Measurements from ENCODE around the gene KCNJ14. TPM values are rescaled to one million over a fixed set of nuclear protein-coding genes. Genes with fewer than 3 reads are reported as not detected.
A peak's percentile ranks its signal among the peaks of the same experiment; 100 is the strongest.

The KCNJ14 gene
- total RNA-seq, 1 donor from 2014 or later: 2.2 TPM

DNA sequence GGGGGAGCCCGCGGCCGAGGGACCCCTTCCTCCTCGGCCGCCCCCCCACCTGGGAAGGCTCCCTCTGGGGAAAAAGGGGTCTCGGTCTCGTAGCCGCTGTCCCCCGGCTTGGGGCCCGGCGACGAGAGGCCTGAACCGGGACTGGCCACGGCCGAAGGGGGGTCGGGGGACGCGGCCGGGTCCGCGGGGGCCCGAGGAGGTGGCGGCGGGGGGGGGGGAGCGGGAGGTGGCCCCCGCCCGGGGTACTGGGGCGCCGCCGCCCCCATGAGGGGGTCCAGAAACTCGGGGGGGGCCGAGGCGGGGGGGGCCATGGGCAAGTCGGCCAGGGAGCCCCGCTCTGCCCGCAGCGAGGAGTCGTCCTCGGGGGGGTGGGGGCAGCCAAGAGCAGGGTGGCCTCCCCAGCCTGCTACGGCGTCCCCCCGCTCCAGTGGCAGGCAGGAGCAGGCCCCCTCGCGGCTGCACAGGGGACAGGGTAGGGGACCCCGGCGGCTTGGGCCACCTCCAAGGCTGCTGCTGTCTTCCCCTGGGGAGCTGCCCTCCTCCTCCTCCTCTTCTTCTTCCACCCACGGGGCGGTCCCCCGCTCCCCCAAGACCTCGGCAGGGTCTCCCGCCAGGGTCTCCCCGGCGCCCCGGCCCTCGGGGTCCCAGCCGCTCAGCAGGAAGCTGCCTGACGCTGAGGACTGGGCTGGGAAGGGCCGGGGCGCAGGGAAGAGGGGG is 43.4 kb downstream of the KCNJ14 start:
- H3K4me1 Mint-ChIP-seq: peaks cover 32% of the 10 kb centered on the region
- no peaks in the 10 kb centered on the region for H3K9me3 Mint-ChIP-seq
- no peaks in the 10 kb centered on the region for H3K36me3 Mint-ChIP-seq (ENCODE audit: low read depth)
- H3K4me3 Mint-ChIP-seq: no peak overlapping the region
- CTCF ChIA-PET: no interaction called here
- no peak for TF ChIP-seq CTCF (IDR thresholded peaks at IDR 0.05)
- H3K27me3 Mint-ChIP-seq: peaks cover 29% of the 10 kb centered on the region
- POLR2A ChIA-PET: interaction anchor here (0.5 kb wide), 1 partner anchor 135 kb away, joined by 3 read pairs; the partner anchor contains the start of genes SYNGR4 and TMEM143
- DNase-seq (no peak), ATAC-seq (ENCODE audit: low read depth) (no peak)
- H3K27ac Mint-ChIP-seq: no peak overlapping the region
- intact Hi-C loops (cut with micrococcal nuclease): loop anchor here (10.0 kb wide), 1 partner anchor 234 kb away; no protein-coding TSS in a partner anchor

DNA sequence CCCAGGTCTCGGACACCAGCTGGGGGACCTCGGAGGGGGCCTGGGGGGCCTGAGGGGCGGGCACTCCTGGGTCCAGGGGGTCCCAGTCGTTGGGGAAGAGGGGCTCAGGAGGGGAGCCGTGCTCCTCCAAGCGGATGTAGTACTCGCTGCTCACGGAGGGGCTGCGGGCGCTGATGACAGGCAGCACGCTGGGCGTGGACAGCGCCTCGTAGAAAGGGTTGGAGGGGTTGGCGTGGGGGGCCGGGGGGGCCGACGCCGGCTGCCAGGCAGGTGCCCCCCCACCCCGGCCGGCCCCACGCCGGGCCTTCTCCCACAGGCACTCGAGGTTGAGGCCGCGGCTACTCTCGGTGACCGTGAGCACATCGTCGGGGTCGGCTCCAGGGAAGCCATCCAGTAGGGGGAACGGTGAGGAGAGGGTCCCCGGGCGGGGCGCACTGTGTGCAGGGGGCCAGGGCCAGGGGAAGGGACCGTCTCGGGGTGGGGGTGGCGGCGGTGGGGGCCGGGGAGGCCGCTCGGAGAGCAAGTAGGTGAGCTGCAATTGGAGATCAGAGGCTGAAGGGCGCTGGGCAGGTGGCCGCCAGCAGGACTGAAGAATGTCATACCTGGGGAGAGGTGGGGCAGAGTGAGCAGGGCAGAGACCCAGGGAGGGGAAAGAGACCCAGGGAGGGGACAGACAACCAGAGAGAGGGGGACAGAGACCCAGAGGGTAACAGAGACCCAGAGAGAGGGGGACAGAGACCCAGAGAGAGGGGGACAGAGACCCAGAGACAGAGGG is 44.1 kb downstream of the KCNJ14 start:
- Mint-ChIP-seq H3K27me3 (peaks cover 25% of the 10 kb centered on the region), H3K4me3 (no peak overlapping the region)
- POLR2A ChIA-PET: interaction anchor here (0.5 kb wide), 1 partner anchor 136 kb away, joined by 3 read pairs; the partner anchor contains the start of genes SYNGR4 and TMEM143

DNA sequence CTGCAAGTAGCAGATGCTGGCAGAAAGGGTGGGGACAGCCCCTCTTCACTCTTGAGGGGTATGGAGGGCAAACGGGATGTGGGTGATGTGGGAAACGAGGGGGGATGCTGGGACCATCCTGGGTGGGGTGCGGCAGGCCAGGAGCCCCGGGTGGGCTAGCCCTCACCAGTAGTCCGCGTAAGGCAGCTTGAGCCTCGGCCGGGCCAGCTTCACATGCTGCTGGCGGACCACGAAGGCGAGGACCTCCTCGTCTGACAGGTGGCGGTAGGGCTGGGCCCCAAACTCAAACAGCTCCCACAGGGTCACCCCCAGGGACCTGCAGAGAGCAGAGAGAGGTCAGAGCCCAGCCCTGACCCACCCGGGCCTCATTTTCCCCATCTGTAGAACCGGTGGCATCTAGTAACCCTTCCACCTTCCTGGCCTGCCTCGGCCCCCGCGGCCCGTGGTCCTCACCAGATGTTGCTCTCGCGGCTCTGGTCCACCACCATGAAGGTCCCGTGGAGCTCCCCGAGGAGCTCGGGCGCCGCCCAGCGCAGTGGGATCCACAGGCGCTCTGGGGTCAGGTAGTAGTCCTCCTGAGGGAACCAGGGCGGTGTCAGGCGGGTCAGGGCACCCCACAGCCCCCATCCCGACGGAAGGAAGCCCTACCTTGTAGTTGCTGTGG is 45.6 kb downstream of the KCNJ14 start:
- ChIA-PET CTCF (interaction anchor here (0.6 kb wide), 1 partner anchor 1127 kb away, joined by 3 read pairs; no protein-coding TSS in a partner anchor), POLR2A (interaction anchor here (1.1 kb wide), 1 partner anchor 11 kb away, joined by 4 read pairs; no protein-coding TSS in a partner anchor)
- TF ChIP-seq CTCF (IDR thresholded peaks at IDR 0.05): no peak
- Mint-ChIP-seq H3K9me3 (no peaks in the 10 kb centered on the region), H3K36me3 (ENCODE audit: low read depth) (no peaks in the 10 kb centered on the region), H3K4me1 (peaks cover 24% of the 10 kb centered on the region), H3K27ac (no peak overlapping the region), H3K4me3 (peak overlapping the region; percentile 65), H3K27me3 (peaks cover 15% of the 10 kb centered on the region)
- DNase-seq (no peak), ATAC-seq (ENCODE audit: low read depth) (no peak)
- intact Hi-C loops (cut with micrococcal nuclease): no loop called here

More for the DNA sequence above, 44.1 kb downstream of the KCNJ14 start:
- DNase-seq (no peak), ATAC-seq (ENCODE audit: low read depth) (no peak)
- intact Hi-C loops (cut with micrococcal nuclease): loop anchor here (10.0 kb wide), 1 partner anchor 235 kb away; no protein-coding TSS in a partner anchor
- Mint-ChIP-seq H3K4me1 (peaks cover 27% of the 10 kb centered on the region), H3K9me3 (no peaks in the 10 kb centered on the region), H3K27ac (no peak overlapping the region), H3K36me3 (ENCODE audit: low read depth) (no peaks in the 10 kb centered on the region)
- no peak for TF ChIP-seq CTCF (IDR thresholded peaks at IDR 0.05)
- CTCF ChIA-PET: no interaction called here

DNA sequence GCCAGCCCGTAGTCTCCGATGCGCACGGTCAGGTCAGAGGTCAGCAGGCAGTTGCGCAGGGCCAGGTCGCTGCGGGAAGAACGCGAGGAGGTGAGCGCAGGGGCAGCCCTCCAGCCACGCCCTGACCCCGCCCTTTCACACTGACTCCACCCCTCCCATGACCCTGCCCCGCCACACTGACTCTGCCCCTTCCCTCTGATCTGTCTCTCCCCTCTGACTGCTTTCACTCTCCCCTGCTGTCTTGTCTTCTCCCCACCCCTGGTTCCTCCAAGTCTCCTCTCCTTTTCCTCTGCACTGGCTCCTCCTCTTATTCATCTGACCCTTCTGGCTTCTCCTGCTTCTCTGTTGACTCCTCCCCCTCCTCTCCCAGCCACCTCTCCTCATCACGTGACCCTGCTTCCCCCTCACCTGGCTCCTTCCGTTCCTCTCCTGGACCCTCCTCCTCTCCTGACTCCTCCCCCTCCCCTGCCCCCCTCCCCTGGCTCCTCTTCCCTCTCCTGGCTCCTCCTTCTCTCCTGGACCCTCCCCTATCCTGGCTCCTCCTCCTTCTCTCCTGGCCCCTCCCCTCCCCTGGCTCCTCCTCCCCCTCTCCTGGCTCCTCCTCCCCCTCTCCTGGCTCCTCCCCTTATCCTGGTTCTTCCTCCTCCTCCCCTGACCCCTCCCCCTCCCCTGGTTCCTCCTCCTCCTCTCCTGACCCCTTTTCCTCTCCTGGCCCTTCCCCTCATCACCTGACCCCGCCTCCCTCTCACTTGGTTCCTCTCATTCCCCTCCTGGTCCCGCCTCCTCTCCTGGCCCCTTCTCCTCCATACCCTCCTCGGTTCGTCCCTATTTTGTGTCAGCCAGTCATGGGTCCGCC is 46.3 kb downstream of the KCNJ14 start:
- no peak for TF ChIP-seq CTCF (IDR thresholded peaks at IDR 0.05)
- H3K27me3 Mint-ChIP-seq: peaks cover 15% of the 10 kb centered on the region
- H3K36me3 Mint-ChIP-seq (ENCODE audit: low read depth): no peaks in the 10 kb centered on the region
- ChIA-PET POLR2A (interaction anchor here (0.5 to 1.5 kb wide), 9 partner anchors 8 to 1388 kb away, joined by 3 to 11 read pairs (median 3); partner anchors contain the start of genes RPL18, SPHK2 and ZC3H4), CTCF (no interaction called here)
- ATAC-seq (ENCODE audit: low read depth) (peak; percentile 64), DNase-seq (no peak)
- peak overlapping the region; percentile 65 for H3K4me3 Mint-ChIP-seq
- no peaks in the 10 kb centered on the region for H3K9me3 Mint-ChIP-seq
- H3K4me1 Mint-ChIP-seq: peaks cover 24% of the 10 kb centered on the region
- H3K27ac Mint-ChIP-seq: no peak overlapping the region
- intact Hi-C loops (cut with micrococcal nuclease): loop anchor here (1.0 kb wide), 2 partner anchors 10 to 12 kb away; no protein-coding TSS in a partner anchor
